Mammary epithelial cell (primary cell): ENCODE data around the gene KDM4C.

Experiments used
- CTCF ChIP-seq, 2 donors: IDR thresholded peaks in 1 of 2; conservative IDR thresholded peaks in 1 of 2; 2 replicates each; pipeline ENCODE4 v1.5.1; 2011 to 2012; ENCODE audit warnings: inconsistent platforms in 2 of 2, low read length in 2 of 2, mild to moderate bottlenecking in 2 of 2, control low read depth in 1 of 2, low read depth in 1 of 2; ENCODE audit not compliant: insufficient read depth in 1 of 2; ENCODE audit errors: extremely low read depth in 1 of 2
- EZH2 ChIP-seq: IDR thresholded peaks from 2 replicates; pipeline ENCODE4 v1.6.1; 2012; ENCODE audit warnings: low read length, inconsistent platforms, borderline replicate concordance

- TF ChIP-seq CTCF (conservative IDR thresholded peaks at IDR 0.05 in 1 of 2, IDR thresholded peaks at IDR 0.05 in 1 of 2; ENCODE audit: extremely low read depth in 1 of 2, insufficient read depth in 1 of 2, low read depth in 1 of 2, low read length in 2 of 2): peak in 1 of 2 donors; percentile 6
- TF ChIP-seq EZH2: no peak
Measured at GRCh38 chr9:7174884-7175283, 417.1 kb downstream of the KDM4C start.
